C4-2B (cell line): ENCODE data around the gene GYS2.

Experiments used
- H3K27ac ChIP-seq: fragments of 450-650 bp; 2 replicates; pipeline ENCODE4 v1.5.1; 2017
- CTCF ChIP-seq: fragments of 450-650 bp; conservative IDR thresholded peaks from 2 replicates; pipeline ENCODE4 v1.5.1; 2017; ENCODE audit warnings: mild to moderate bottlenecking
- ZFX ChIP-seq: fragments of 450-650 bp; IDR thresholded peaks from 2 replicates; pipeline ENCODE4 v1.6.1; 2017

Gene GYS2

GRCh38 chr12:21617030-21617429 is 12.4 kb upstream of the GYS2 start:
- no peak overlapping the region for H3K27ac ChIP-seq
- TF ChIP-seq CTCF (no peak), ZFX (no peak)

- TF ChIP-seq CTCF, result no peak
- TF ChIP-seq ZFX, result no peak
- no peak overlapping the region for H3K27ac ChIP-seq
These were observed 10.8 kb upstream of the GYS2 start for GRCh38 chr12:21615431-21615830.

GRCh38 chr12:21614506-21614905 is 9.9 kb upstream of the GYS2 start:
- no peak for TF ChIP-seq ZFX
- no peak for TF ChIP-seq CTCF
- H3K27ac ChIP-seq, result no peak overlapping the region

DNA sequence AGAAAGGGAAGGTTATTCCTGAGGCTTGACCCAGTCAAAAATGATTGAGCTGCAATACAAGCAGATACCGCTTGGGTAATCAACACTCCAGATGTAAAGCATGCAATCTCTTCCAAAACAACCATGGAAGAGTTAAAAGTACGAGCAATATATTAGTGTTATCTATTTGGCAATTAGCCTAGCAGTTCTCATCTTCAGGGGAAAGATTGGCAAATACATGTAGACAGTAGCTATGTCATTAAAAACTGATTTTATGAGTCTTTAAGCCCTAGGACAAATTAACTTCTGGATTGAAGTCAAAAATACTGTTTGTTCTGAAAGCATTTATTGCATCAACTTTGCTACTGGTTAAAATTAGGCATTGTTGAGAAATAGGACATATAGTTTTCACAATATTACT is 9.3 kb upstream of the GYS2 start:
- TF ChIP-seq CTCF, result peak; percentile 67
- TF ChIP-seq ZFX, result no peak
- no peak overlapping the region for H3K27ac ChIP-seq

DNA sequence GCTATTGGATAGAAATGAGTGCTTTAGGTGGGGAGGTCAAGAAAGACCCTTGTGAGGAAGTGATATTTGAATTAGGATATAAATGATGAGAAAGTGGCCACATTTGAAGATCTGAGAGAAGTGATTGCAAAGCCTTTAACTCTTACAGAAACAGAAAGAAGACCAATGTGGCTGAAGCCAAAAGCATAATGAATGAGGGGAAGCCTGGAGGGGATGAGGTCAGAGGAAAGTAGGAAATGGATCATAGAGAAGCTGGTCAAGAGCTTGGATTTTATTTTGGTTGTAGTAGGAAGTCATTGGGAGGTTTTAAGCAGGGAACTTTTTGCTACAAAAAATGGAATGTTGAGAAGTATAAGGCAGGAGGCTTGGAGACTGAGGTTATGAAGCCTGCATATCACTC is 3.5 kb upstream of the GYS2 start:
- TF ChIP-seq ZFX (no peak), CTCF (no peak)
- H3K27ac ChIP-seq, result no peak overlapping the region

DNA sequence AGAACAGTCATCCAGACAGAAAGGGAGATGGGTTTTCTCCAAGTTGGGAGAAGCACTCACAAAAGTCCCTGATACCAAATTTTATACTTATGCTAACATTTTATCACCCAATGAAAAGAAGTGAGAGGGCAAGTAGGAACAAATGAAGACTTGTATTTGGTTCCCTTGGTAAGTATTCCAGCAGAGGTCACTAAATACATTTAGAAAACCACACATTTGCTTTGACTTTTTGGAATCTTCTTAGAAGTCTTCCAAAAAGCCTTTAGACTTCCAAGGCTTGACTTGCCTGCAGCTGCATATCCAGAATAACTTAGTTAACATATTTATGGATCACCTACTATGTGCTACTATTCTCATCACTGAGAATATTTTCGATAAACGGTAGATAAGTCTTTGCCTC is 3.1 kb upstream of the GYS2 start:
- TF ChIP-seq CTCF, result peak; percentile 47
- no peak for TF ChIP-seq ZFX
- no peak overlapping the region for H3K27ac ChIP-seq

- H3K27ac ChIP-seq, result no peak overlapping the region
- TF ChIP-seq CTCF (no peak), ZFX (no peak)
These were observed 1.5 kb upstream of the GYS2 start for GRCh38 chr12:21606175-21606574.
